ENCODE data around the gene NAGA. TPM values are rescaled to one million over a fixed set of nuclear protein-coding genes. Genes with fewer than 3 reads are reported as not detected.

NAGA gene
- total and polyA plus RNA-seq, 2 donors (not counting 1 experiment from before 2014, with no cell fraction given), result 24.5 to 43.4 TPM

- H3K79me2 ChIP-seq (ENCODE audit: control insufficient read depth, insufficient read depth, low read length), result no peaks in the 10 kb centered on the region
- H3K9ac ChIP-seq (ENCODE audit: insufficient read depth, low read length), result peak overlapping the region; percentile 68
- TF ChIP-seq CTCF (conservative IDR thresholded peaks at IDR 0.05 in 1 of 2, IDR thresholded peaks at IDR 0.05 in 1 of 2; ENCODE audit: low read depth in 1 of 2, low read length in 2 of 2) (no peak), EZH2 (IDR thresholded peaks at IDR 0.05; ENCODE audit: low read length, missing control alignments) (no peak)
- peak overlapping the region; percentile 69 to 79 (median 76) for H3K4me3 ChIP-seq (replicated peaks in 1 of 4; ENCODE audit: control extremely low read depth in 1 of 4, insufficient read depth in 1 of 4, low read depth in 3 of 4, low read length in 4 of 4)
- H2AFZ ChIP-seq (ENCODE audit: low read length), result peak overlapping the region; percentile 86
- no peaks in the 10 kb centered on the region for H3K9me3 ChIP-seq (ENCODE audit: control insufficient read depth, insufficient read depth, low read depth, low read length)
- no peaks in the 10 kb centered on the region for H3K27me3 ChIP-seq (ENCODE audit: control insufficient read depth, insufficient read depth, low read length)
- peaks cover 6% of the 10 kb centered on the region for H3K36me3 ChIP-seq (ENCODE audit: control insufficient read depth, insufficient read depth, low read length)
- no peak for DNase-seq (ENCODE audit: low read depth in 2 of 2)
- no peaks in the 10 kb centered on the region for H4K20me1 ChIP-seq (ENCODE audit: control insufficient read depth, extremely low read depth, insufficient read depth, low read length)
- peaks cover 8% of the 10 kb centered on the region for H3K4me1 ChIP-seq (ENCODE audit: control insufficient read depth, extremely low read depth, insufficient read depth, low read length)
- H3K27ac ChIP-seq (ENCODE audit: insufficient read depth, low read length), result peak overlapping the region; percentile 76
- peak overlapping the region; percentile 100 for H3K4me2 ChIP-seq (ENCODE audit: extremely low read depth, insufficient read depth, low read length)
Measured at GRCh38 chr22:42069801-42070516, 653 bp downstream of the NAGA start.

- H3K79me2 ChIP-seq (ENCODE audit: control insufficient read depth, insufficient read depth, low read length), result no peaks in the 10 kb centered on the region
- H3K9ac ChIP-seq (ENCODE audit: insufficient read depth, low read length), result no peak overlapping the region
- H2AFZ ChIP-seq (ENCODE audit: low read length), result no peak overlapping the region
- peaks cover 6% of the 10 kb centered on the region for H3K36me3 ChIP-seq (ENCODE audit: control insufficient read depth, insufficient read depth, low read length)
- peaks cover 5% of the 10 kb centered on the region for H3K4me1 ChIP-seq (ENCODE audit: control insufficient read depth, extremely low read depth, insufficient read depth, low read length)
- no peak for DNase-seq (ENCODE audit: low read depth in 2 of 2)
- H3K9me3 ChIP-seq (ENCODE audit: control insufficient read depth, insufficient read depth, low read depth, low read length), result no peaks in the 10 kb centered on the region
- TF ChIP-seq EZH2 (IDR thresholded peaks at IDR 0.05; ENCODE audit: low read length, missing control alignments) (no peak), CTCF (conservative IDR thresholded peaks at IDR 0.05 in 1 of 2, IDR thresholded peaks at IDR 0.05 in 1 of 2; ENCODE audit: low read depth in 1 of 2, low read length in 2 of 2) (no peak)
- H3K4me2 ChIP-seq (ENCODE audit: extremely low read depth, insufficient read depth, low read length), result no peak overlapping the region
- H4K20me1 ChIP-seq (ENCODE audit: control insufficient read depth, extremely low read depth, insufficient read depth, low read length), result no peaks in the 10 kb centered on the region
- H3K27ac ChIP-seq (ENCODE audit: insufficient read depth, low read length), result no peak overlapping the region
- H3K4me3 ChIP-seq (replicated peaks in 1 of 4; ENCODE audit: control extremely low read depth in 1 of 4, insufficient read depth in 1 of 4, low read depth in 3 of 4, low read length in 4 of 4), result no peak overlapping the region
- no peaks in the 10 kb centered on the region for H3K27me3 ChIP-seq (ENCODE audit: control insufficient read depth, insufficient read depth, low read length)
Measured at GRCh38 chr22:42068291-42068690, 2.3 kb downstream of the NAGA start.

- H3K27ac ChIP-seq (ENCODE audit: insufficient read depth, low read length), result no peak overlapping the region
- H3K36me3 ChIP-seq (ENCODE audit: control insufficient read depth, insufficient read depth, low read length), result peaks cover 6% of the 10 kb centered on the region
- no peak overlapping the region for H2AFZ ChIP-seq (ENCODE audit: low read length)
- no peak overlapping the region for H3K4me2 ChIP-seq (ENCODE audit: extremely low read depth, insufficient read depth, low read length)
- no peak for TF ChIP-seq CTCF (conservative IDR thresholded peaks at IDR 0.05 in 1 of 2, IDR thresholded peaks at IDR 0.05 in 1 of 2; ENCODE audit: low read depth in 1 of 2, low read length in 2 of 2)
- TF ChIP-seq EZH2 (IDR thresholded peaks at IDR 0.05; ENCODE audit: low read length, missing control alignments), result no peak
- no peak overlapping the region for H3K9ac ChIP-seq (ENCODE audit: insufficient read depth, low read length)
- no peaks in the 10 kb centered on the region for H3K9me3 ChIP-seq (ENCODE audit: control insufficient read depth, insufficient read depth, low read depth, low read length)
- H4K20me1 ChIP-seq (ENCODE audit: control insufficient read depth, extremely low read depth, insufficient read depth, low read length), result no peaks in the 10 kb centered on the region
- H3K27me3 ChIP-seq (ENCODE audit: control insufficient read depth, insufficient read depth, low read length), result no peaks in the 10 kb centered on the region
- DNase-seq (ENCODE audit: low read depth in 2 of 2), result no peak
- no peaks in the 10 kb centered on the region for H3K79me2 ChIP-seq (ENCODE audit: control insufficient read depth, insufficient read depth, low read length)
- H3K4me1 ChIP-seq (ENCODE audit: control insufficient read depth, extremely low read depth, insufficient read depth, low read length), result peaks cover 5% of the 10 kb centered on the region
- no peak overlapping the region for H3K4me3 ChIP-seq (replicated peaks in 1 of 4; ENCODE audit: control extremely low read depth in 1 of 4, insufficient read depth in 1 of 4, low read depth in 3 of 4, low read length in 4 of 4)
Measured at GRCh38 chr22:42067671-42068251, 2.9 kb downstream of the NAGA start.
